ENCODE measurements around the gene FURIN. TPM values are rescaled to one million over a fixed set of nuclear protein-coding genes. Genes with fewer than 3 reads are reported as not detected.

The FURIN gene
- total and polyA plus RNA-seq, 2 of the 8 experiments (the other 6 are each of a cell fraction or from before 2014, with no cell fraction given) = 15.8 to 32.1 TPM

- TF ChIP-seq CHD7 (IDR thresholded peaks at IDR 0.05; ENCODE audit: insufficient replicate concordance, low read length) (no peak), RBBP5 (IDR thresholded peaks at IDR 0.05; ENCODE audit: borderline replicate concordance, low read depth, low read length) (peak; percentile 92), HDAC6 (IDR thresholded peaks at IDR 0.05; ENCODE audit: low read depth, low read length) (no peak), RNF2 (IDR thresholded peaks at IDR 0.05; ENCODE audit: borderline replicate concordance, low read depth, low read length, missing control alignments, poor library complexity, severe bottlenecking) (no peak), TAF7 (optimal IDR thresholded peaks at IDR 0.05; ENCODE audit: borderline replicate concordance, low read depth, low read length) (no peak), EZH2 (IDR thresholded peaks at IDR 0.05; ENCODE audit: low read depth, low read length, severe bottlenecking) (no peak), SRF (IDR thresholded peaks at IDR 0.05; ENCODE audit: low read depth, low read length) (no peak), CBX8 (IDR thresholded peaks at IDR 0.05; ENCODE audit: borderline replicate concordance, low read depth, low read length) (no peak)
Measured at GRCh38 chr15:90839187-90840071, 29.0 kb upstream of the FURIN start (continued).

Data from H1 (cell line).